K562 (cell line): ENCODE measurements around the gene HOXD13. TPM values are rescaled to one million over a fixed set of nuclear protein-coding genes. Genes with fewer than 3 reads are reported as not detected.

ENCODE experiments used
- ATAC-seq: fragments of 200-7000 bp; cut with Tn5 transposase; 3 replicates; pipeline ENCODE4 v1.9.1; 2020; ENCODE audit warnings: moderate library complexity
- BruUV-seq: library from RNA; stranded (reverse); fragments of 400-500 nt; replicated peaks from 2 replicates; lab custom pipeline; 2021; lab: Mats Ljungman, UMichigan
- CTCF ChIA-PET: fragments of 300-600 bp; formaldehyde crosslinking; extraction: SDS; loops from one replicate; lab custom pipeline; 2021; ENCODE audit warnings: low intra/inter-chr PET ratio; lab: Yijun Ruan, JAX
- POLR2A ChIA-PET: fragments of 300-600, 350-650 bp; sonication (Branson Sonifier 250); formaldehyde crosslinking; extraction: SDS; loops from one replicate; lab custom pipeline; 2021; ENCODE audit warnings: antibody characterized with exemption, inconsistent platforms; lab: Yijun Ruan, JAX
- DNase-seq, 4 experiments: peaks; one replicate each; pipeline versions ENCODE4 v3.0.0 to v3.0.0-alpha.2; 2011 to 2018; ENCODE audit warnings: low spot score in 3 of 4, mixed read lengths in 3 of 4; ENCODE audit errors: extremely low read depth in 1 of 4
- FAIRE-seq: peaks from 2 replicates; lab custom pipeline; 2011; peaks lifted over from hg19 to GRCh38; lab: Jason Lieb, UNC
- H2AFZ ChIP-seq: 2 replicates; pipeline ENCODE4 v1.6.0; 2011; ENCODE audit warnings: low read depth, low read length, control low read depth, inconsistent platforms
- H3K27ac ChIP-seq: fragments of 200-600 bp; 3 replicates; pipeline ENCODE4 v1.8.0; 2011; ENCODE audit warnings: low read depth, mild to moderate bottlenecking, control low read depth, inconsistent platforms, low read length, moderate library complexity, mixed read lengths; ENCODE audit errors: extremely low read depth
- H3K27me3 ChIP-seq, 2 experiments: fragments of 300-600 bp in 1 of 2; 2 replicates in 1 of 2; 3 replicates in 1 of 2; pipeline versions ENCODE4 v1.6.0 to v1.8.0; 2011; ENCODE audit warnings: inconsistent platforms in 2 of 2, low read length in 2 of 2, mild to moderate bottlenecking in 1 of 2, mixed read lengths in 1 of 2, moderate library complexity in 1 of 2; ENCODE audit not compliant: control insufficient read depth in 2 of 2, insufficient read depth in 2 of 2
- H3K36me3 ChIP-seq: fragments of 300-600 bp; 3 replicates; pipeline ENCODE4 v1.8.0; 2011; ENCODE audit warnings: mild to moderate bottlenecking, low read length, inconsistent platforms; ENCODE audit not compliant: control insufficient read depth, insufficient read depth
- H3K4me1 ChIP-seq, 2 experiments: fragments of 200-600 bp in 1 of 2; replicated peaks in 1 of 2; 2 replicates in 1 of 2; 3 replicates in 1 of 2; pipeline versions ENCODE4 v1.5.1 to v1.8.0; 2011; ENCODE audit warnings: inconsistent platforms in 2 of 2, low read length in 2 of 2, mild to moderate bottlenecking in 1 of 2, mixed read lengths in 1 of 2, moderate library complexity in 1 of 2; ENCODE audit not compliant: control insufficient read depth in 2 of 2, insufficient read depth in 2 of 2
- H3K4me2 ChIP-seq: 2 replicates; pipeline ENCODE4 v1.6.1; 2011; ENCODE audit warnings: low read length, control low read depth, inconsistent platforms, mixed read lengths; ENCODE audit not compliant: insufficient read depth
- H3K4me3 ChIP-seq: fragments of 200-600 bp; sonication (generic), shearing (Covaris generic); 2 replicates; pipeline ENCODE4 v1.5.1; 2016; ENCODE audit warnings: control low read depth, inconsistent platforms
- H3K79me2 ChIP-seq: fragments of 200-600 bp; 3 replicates; pipeline ENCODE4 v1.8.0; 2011; ENCODE audit warnings: low read length, inconsistent platforms; ENCODE audit not compliant: control insufficient read depth, insufficient read depth
- H3K9ac ChIP-seq, 2 experiments: 2 replicates each; pipeline versions ENCODE4 v1.6.0 to v1.6.1; 2011; ENCODE audit warnings: low read depth in 2 of 2, low read length in 2 of 2, control low read depth in 1 of 2, inconsistent platforms in 1 of 2, mild to moderate bottlenecking in 1 of 2, mixed read lengths in 1 of 2; ENCODE audit not compliant: insufficient read depth in 1 of 2
- H3K9me1 ChIP-seq: one replicate; pipeline ENCODE4 v1.6.0; 2011; ENCODE audit warnings: inconsistent platforms, mild to moderate bottlenecking, low read length, moderate library complexity; ENCODE audit not compliant: control insufficient read depth, insufficient read depth
- H3K9me3 ChIP-seq: replicated peaks from 2 replicates; pipeline ENCODE4 v1.5.1; 2011; ENCODE audit warnings: low read depth, low read length, inconsistent platforms; ENCODE audit not compliant: control insufficient read depth, insufficient read depth
- H4K20me1 ChIP-seq: replicated peaks from 2 replicates; pipeline ENCODE4 v1.6.1; 2011; ENCODE audit warnings: low read length, inconsistent platforms, mixed read lengths; ENCODE audit not compliant: control insufficient read depth, insufficient read depth
- NFIX ChIP-seq: fragments of 250-450 bp; sonication (Bioruptor Pico); IDR thresholded peaks from 2 replicates; pipeline ENCODE4 v1.4.0; 2020; ENCODE audit warnings: low read depth, mild to moderate bottlenecking, moderate library complexity
- USF1 ChIP-seq: sonication (generic); formaldehyde crosslinking; IDR thresholded peaks from 2 replicates; pipeline ENCODE4 v1.9.0; 2022; ENCODE audit warnings: mild to moderate bottlenecking, missing genetic modification reagents
- WGBS: fragments of 100-300 bp; shearing (Covaris generic); methylation state at CpG from one replicate; pipeline ENCODE4 v1.1.6; 2016; ENCODE audit warnings: low coverage, mixed read lengths; ENCODE audit not compliant: insufficient coverage; ENCODE audit errors: missing lambda C conversion rate; 5-methylcytosine and 5-hydroxymethylcytosine counted together
- in situ Hi-C: fragments of 300-500 bp; cut with MboI; formaldehyde crosslinking; loops from 4 replicates; pipeline ENCODE4 v1.15.0; 2018; ENCODE audit warnings: inconsistent platforms, mixed read lengths
- intact Hi-C: fragments of 100-400 bp; cut with micrococcal nuclease; formaldehyde crosslinking; loops from 2 replicates; pipeline ENCODE4 v1.14.2; 2022
- polyA plus RNA-seq, 8 experiments: library from polyadenylated mRNA; depleted of rRNA in 4 of 8; stranded (reverse) in 5 of 8; unstranded in 3 of 8; fragments of >200 nt; fragmentation: Nextera tagmentation in 2 of 8; fragmentation: Illumina TruSeq in 1 of 8; extraction: Ambion mirVana in 2 of 8; extraction: Trizol in 1 of 8; gene quantifications; 2 replicates each; pipeline versions ENCODE4 v1.2.1 to v1.2.3, GENCODE V29; 2011 to 2014; ENCODE audit warnings: inconsistent platforms in 1 of 8, missing spikeins in 1 of 8
- total RNA-seq, 7 experiments: library from RNA; depleted of rRNA in 6 of 7; stranded (reverse); fragments of >200 nt in 6 of 7; fragmentation: Illumina TruSeq in 2 of 7; extraction: Trizol in 2 of 7; gene quantifications; 2 replicates each; pipeline versions ENCODE4 v1.2.1 to v1.2.3, GENCODE V29; 2011 to 2021; ENCODE audit warnings: low replicate concordance in 1 of 7
- TF ChIP-seq, protein P1 (sequence below): fragments of 250-450 bp; sonication (Bioruptor Pico); IDR thresholded peaks from 2 replicates; pipeline ENCODE4 v1.4.0; 2020; ENCODE audit warnings: mild to moderate bottlenecking, moderate library complexity, borderline replicate concordance

The HOXD13 gene
- total and polyA plus RNA-seq, 9 of the 15 experiments (the other 6 are each of a cell fraction or from before 2014, with no cell fraction given): 0.03 to 0.04 TPM; not detected in 7

DNA sequence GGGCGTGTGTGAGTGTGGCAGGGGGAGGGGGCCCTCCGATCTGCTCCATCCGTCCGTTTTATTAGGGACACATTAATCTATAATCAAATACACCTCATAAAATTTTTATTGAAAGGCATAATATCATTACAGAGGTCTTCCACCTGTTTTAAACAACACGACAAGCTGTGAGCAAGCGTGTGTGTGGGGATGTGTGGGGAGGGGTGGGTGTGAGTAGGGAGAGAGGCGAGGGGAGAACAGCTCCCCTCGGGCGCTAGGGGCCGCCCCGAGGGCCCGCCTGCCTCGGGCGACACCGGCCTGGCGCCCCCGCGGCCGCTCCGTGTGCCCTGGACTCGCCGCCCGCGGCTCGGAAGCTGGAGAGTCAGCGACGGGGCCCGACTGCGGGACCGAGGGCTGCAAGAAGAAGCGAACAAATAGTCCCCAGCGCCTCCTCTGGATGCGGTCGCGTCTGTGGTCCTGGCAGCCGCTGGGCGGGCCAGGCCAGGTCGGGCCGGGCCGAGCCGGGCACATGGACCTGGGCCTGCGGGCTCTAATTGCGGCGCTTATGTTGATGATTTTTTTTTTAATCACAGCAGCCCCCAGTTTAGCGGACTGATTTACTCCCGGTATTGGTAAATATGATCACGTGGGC lies 29.6 kb downstream of the HOXD13 start:
- no peak overlapping the region for H3K4me3 ChIP-seq
- no peaks in the 10 kb centered on the region for H3K36me3 ChIP-seq
- ATAC-seq (no peak), FAIRE-seq (no peak), DNase-seq (no peak)
- H3K27ac ChIP-seq: no peak overlapping the region
- in situ Hi-C loops: no loop called here
- H2AFZ ChIP-seq: no peak overlapping the region
- POLR2A ChIA-PET: no interaction called here
- CTCF ChIA-PET: no interaction called here
- peaks cover 0 to 23% of the 10 kb centered on the region in 2 experiments; a peak in 2 of 5 replicates for H3K4me1 ChIP-seq
- intact Hi-C loops: no loop called here
- no peak overlapping the region for H3K9ac ChIP-seq
- BruUV-seq: no TSS peak
- H3K4me2 ChIP-seq: no peak overlapping the region
- no peaks in the 10 kb centered on the region for H3K9me1 ChIP-seq
- TF ChIP-seq, protein P1, sequence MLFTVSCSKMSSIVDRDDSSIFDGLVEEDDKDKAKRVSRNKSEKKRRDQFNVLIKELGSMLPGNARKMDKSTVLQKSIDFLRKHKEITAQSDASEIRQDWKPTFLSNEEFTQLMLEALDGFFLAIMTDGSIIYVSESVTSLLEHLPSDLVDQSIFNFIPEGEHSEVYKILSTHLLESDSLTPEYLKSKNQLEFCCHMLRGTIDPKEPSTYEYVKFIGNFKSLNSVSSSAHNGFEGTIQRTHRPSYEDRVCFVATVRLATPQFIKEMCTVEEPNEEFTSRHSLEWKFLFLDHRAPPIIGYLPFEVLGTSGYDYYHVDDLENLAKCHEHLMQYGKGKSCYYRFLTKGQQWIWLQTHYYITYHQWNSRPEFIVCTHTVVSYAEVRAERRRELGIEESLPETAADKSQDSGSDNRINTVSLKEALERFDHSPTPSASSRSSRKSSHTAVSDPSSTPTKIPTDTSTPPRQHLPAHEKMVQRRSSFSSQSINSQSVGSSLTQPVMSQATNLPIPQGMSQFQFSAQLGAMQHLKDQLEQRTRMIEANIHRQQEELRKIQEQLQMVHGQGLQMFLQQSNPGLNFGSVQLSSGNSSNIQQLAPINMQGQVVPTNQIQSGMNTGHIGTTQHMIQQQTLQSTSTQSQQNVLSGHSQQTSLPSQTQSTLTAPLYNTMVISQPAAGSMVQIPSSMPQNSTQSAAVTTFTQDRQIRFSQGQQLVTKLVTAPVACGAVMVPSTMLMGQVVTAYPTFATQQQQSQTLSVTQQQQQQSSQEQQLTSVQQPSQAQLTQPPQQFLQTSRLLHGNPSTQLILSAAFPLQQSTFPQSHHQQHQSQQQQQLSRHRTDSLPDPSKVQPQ (CRISPR knock-in tag): no peak
- 0 out of 2 replicates have a peak, but pooled peaks have one; percentile 32 for TF ChIP-seq USF1 (CRISPR knock-in tag)
- TF ChIP-seq NFIX (CRISPR knock-in tag): no peak
- TF ChIP-seq, all 486 proteins: peak for 1
- Histone ChIP-seq H3K27me3 (peaks cover 73 to 74% of the 10 kb centered on the region in 2 experiments), H3K79me2 (no peaks in the 10 kb centered on the region), H4K20me1 (peaks cover 3% of the 10 kb centered on the region; the same call in 1 of the 2 replicates), H3K9me3 (no peaks in the 10 kb centered on the region)
- 22% methylated on average over 46 of the region's 47 CpGs for WGBS
